GM18505 (cell line): ENCODE measurements around the gene HUNK.

ENCODE experiments used
- ATAC-seq: cut with Tn5 transposase; IDR thresholded peaks from one replicate; pipeline ENCODE4 v1.9.1; 2021; ENCODE audit not compliant: unreplicated experiment
- POLR2A ChIP-seq: IDR thresholded peaks from 4 replicates; pipeline ENCODE4 v1.6.1; 2011; ENCODE audit warnings: borderline replicate concordance; ENCODE audit not compliant: insufficient read depth, insufficient read length; ENCODE audit errors: extremely low read depth

Gene HUNK

DNA sequence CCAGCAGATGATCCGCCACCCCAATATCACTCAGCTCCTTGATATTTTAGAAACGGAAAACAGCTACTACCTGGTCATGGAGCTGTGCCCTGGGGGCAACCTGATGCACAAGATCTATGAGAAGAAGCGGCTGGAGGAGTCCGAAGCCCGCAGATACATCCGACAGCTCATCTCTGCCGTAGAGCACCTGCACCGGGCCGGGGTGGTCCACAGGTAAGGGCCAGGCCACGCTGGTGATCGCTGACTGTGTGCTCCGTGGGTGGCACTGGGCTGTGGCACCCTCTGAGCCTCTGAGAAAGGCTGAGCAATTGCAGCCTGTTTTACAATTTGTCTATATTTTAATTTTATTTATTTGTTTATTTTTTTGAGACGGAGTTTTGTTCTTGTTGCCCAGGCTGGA is 51.7 kb downstream of the HUNK start:
- no peak for TF ChIP-seq POLR2A
- ATAC-seq: no peak

- TF ChIP-seq POLR2A: no peak
- ATAC-seq: no peak
Measured at GRCh38 chr21:31926498-31926897, 53.7 kb downstream of the HUNK start.

- no peak for ATAC-seq
- TF ChIP-seq POLR2A: no peak
Measured at GRCh38 chr21:31927689-31928353, 55.0 kb downstream of the HUNK start.

DNA sequence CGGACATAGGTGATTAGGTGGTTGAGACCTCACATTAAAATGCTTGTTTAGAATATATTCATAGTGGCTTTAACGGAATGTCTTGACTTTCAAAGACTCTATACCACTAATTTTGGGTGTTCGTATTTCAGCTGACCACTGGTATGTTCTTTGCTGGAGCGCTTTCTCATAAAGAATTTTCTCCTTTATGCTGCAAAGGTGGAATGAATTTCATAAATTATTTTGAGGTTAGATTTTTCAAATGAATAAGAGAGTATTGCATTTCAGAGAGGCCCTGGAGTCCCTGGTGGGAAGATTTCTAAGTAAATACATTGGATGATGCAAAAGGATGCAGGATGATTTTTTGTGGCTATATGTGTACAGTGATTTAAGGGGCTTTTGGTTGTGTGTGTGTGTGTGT is 55.8 kb downstream of the HUNK start:
- no peak for ATAC-seq
- TF ChIP-seq POLR2A: no peak

DNA sequence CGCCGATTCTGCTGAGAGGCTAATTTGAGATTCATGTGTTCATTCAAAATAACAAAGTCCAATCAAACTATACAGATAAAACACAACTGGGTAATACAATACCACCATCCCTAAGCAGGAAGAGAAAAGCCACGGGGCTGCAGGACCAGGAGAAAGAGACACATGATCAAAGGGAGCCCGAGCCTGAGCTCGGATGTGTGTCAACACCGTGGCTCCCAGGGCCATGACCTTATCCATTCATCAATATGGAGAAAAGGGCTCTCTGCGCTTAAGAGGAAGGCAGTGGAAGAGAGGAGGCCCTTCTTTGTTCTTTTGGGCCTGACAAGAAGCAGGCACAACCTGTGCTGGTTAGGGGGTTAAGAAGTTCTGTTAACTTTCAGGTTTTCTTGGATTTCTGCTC is 56.7 kb downstream of the HUNK start:
- no peak for TF ChIP-seq POLR2A

DNA sequence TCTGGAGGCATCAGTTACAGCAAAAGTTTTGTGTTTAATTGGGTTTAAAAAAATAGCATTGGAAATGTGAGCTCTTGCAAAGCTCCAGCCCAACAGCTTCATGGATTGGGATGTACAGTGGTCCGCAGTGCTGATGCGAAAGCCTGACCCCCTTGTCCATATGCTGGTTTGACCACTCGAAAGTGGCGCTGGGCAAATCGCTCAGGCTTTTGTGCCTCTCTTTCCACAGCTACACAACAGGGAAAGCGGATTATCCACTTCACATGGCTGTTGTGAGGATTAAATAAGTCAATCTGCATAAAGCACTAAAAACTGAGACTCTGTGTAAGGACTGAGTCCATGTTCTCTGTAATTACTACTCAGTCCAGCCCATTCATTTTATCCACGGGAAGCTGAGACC is 57.2 kb downstream of the HUNK start:
- ATAC-seq: no peak

More for the DNA sequence above, 56.7 kb downstream of the HUNK start:
- ATAC-seq: no peak

GRCh38 chr21:31931644-31932469 is 59.0 kb downstream of the HUNK start:
- no peak for ATAC-seq
- TF ChIP-seq POLR2A: no peak

More for the DNA sequence above, 57.2 kb downstream of the HUNK start:
- no peak for TF ChIP-seq POLR2A

DNA sequence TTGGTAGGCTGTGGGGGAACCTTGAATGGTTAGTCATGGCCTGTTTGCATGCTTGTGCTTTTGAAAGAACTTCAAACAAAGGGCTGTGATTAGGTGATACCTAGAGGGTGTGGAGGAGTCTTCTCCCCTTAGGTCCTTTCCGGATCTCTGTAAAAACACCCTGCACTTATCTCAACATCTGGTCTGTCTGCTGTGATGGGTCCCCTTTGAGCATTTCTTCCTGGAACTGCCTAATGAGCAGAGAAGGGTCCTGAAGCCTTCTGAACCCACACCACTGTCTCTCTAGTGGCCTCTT is 59.6 kb downstream of the HUNK start:
- ATAC-seq: no peak

GRCh38 chr21:31937303-31937702 is 64.5 kb downstream of the HUNK start:
- ATAC-seq: no peak
- no peak for TF ChIP-seq POLR2A

More for the DNA sequence above, 59.6 kb downstream of the HUNK start:
- no peak for TF ChIP-seq POLR2A

GRCh38 chr21:31938330-31939301 is 65.8 kb downstream of the HUNK start:
- TF ChIP-seq POLR2A: no peak
- no peak for ATAC-seq

GRCh38 chr21:31941694-31942093 is 68.9 kb downstream of the HUNK start:
- no peak for ATAC-seq
- TF ChIP-seq POLR2A: no peak

DNA sequence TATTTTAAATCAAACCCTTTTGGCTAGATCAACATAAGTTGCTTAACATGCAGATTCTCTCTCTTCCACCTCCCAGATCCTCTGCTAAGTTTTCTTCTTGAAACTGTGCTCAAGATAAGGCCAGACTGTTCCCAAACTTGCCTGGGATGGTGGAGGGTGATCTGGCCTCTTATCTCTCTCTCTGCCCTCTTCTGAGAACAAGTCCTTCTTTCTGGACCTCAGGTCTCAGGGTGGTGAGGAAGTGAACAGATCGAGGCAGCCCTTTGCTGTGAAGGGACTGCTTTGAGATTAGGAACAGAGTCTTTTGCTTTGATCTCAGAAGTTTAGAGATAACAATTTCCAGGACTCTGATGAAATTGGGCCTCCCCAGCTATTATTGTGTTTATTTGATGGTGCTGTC is 70.7 kb downstream of the HUNK start:
- ATAC-seq: no peak
- TF ChIP-seq POLR2A: no peak

- ATAC-seq: no peak
- TF ChIP-seq POLR2A: no peak
Measured at GRCh38 chr21:31945141-31945540, 72.3 kb downstream of the HUNK start.
